ENCODE results near the gene CLEC7A. TPM values are rescaled to one million over a fixed set of nuclear protein-coding genes. Genes with fewer than 3 reads are reported as not detected.

Gene CLEC7A
- total RNA-seq, 1 experiment from 2014 or later: not detected

DNA sequence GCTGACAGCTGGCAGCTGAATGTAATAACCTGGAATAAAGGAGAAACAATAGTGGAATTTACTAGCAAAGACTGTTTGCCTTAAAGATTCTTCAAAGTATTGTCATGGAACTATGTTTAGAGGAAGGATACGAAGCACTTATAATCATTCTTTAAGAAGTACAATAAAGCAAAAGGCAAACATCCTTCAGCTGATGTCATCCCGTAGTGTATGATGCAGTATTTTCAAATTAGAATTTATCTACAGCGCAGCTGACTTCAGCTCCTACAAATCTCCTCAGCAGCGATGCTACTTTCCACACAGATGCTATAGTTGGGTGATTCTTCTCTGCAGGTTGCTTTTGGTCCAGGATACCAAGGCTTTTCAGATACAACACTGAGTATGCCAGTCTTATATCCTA is 62.7 kb downstream of the CLEC7A start:
- Histone ChIP-seq H3K9me3 (ENCODE audit: control insufficient read depth, insufficient read depth, low read depth, low read length) (no peaks in the 10 kb centered on the region), H3K4me1 (ENCODE audit: control insufficient read depth, insufficient read depth, low read length) (no peaks in the 10 kb centered on the region), H3K27ac (ENCODE audit: low read length) (no peak overlapping the region), H3K4me3 (ENCODE audit: low read depth in 2 of 2, low read length in 2 of 2) (no peak overlapping the region), H3K27me3 (ENCODE audit: control insufficient read depth, insufficient read depth, low read length) (no peaks in the 10 kb centered on the region), H3K36me3 (ENCODE audit: control insufficient read depth, insufficient read depth, low read length) (no peaks in the 10 kb centered on the region)
- BruUV-seq (replicated peaks): no TSS peak
- TF ChIP-seq, protein P1, sequence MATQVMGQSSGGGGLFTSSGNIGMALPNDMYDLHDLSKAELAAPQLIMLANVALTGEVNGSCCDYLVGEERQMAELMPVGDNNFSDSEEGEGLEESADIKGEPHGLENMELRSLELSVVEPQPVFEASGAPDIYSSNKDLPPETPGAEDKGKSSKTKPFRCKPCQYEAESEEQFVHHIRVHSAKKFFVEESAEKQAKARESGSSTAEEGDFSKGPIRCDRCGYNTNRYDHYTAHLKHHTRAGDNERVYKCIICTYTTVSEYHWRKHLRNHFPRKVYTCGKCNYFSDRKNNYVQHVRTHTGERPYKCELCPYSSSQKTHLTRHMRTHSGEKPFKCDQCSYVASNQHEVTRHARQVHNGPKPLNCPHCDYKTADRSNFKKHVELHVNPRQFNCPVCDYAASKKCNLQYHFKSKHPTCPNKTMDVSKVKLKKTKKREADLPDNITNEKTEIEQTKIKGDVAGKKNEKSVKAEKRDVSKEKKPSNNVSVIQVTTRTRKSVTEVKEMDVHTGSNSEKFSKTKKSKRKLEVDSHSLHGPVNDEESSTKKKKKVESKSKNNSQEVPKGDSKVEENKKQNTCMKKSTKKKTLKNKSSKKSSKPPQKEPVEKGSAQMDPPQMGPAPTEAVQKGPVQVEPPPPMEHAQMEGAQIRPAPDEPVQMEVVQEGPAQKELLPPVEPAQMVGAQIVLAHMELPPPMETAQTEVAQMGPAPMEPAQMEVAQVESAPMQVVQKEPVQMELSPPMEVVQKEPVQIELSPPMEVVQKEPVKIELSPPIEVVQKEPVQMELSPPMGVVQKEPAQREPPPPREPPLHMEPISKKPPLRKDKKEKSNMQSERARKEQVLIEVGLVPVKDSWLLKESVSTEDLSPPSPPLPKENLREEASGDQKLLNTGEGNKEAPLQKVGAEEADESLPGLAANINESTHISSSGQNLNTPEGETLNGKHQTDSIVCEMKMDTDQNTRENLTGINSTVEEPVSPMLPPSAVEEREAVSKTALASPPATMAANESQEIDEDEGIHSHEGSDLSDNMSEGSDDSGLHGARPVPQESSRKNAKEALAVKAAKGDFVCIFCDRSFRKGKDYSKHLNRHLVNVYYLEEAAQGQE (IDR thresholded peaks at IDR 0.05; ENCODE audit: insufficient read depth in 1 of 2, low read depth in 2 of 2, low read length in 1 of 2): no peak
- TF ChIP-seq, protein P2, sequence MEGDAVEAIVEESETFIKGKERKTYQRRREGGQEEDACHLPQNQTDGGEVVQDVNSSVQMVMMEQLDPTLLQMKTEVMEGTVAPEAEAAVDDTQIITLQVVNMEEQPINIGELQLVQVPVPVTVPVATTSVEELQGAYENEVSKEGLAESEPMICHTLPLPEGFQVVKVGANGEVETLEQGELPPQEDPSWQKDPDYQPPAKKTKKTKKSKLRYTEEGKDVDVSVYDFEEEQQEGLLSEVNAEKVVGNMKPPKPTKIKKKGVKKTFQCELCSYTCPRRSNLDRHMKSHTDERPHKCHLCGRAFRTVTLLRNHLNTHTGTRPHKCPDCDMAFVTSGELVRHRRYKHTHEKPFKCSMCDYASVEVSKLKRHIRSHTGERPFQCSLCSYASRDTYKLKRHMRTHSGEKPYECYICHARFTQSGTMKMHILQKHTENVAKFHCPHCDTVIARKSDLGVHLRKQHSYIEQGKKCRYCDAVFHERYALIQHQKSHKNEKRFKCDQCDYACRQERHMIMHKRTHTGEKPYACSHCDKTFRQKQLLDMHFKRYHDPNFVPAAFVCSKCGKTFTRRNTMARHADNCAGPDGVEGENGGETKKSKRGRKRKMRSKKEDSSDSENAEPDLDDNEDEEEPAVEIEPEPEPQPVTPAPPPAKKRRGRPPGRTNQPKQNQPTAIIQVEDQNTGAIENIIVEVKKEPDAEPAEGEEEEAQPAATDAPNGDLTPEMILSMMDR (IDR thresholded peaks at IDR 0.05): no peak
- TF ChIP-seq TCF7L2 (IDR thresholded peaks at IDR 0.05; ENCODE audit: low read depth, low read length) (no peak), SIN3A (IDR thresholded peaks at IDR 0.05; ENCODE audit: borderline replicate concordance, insufficient read depth, low read depth, low read length) (no peak), POLR2AphosphoS5 (IDR thresholded peaks at IDR 0.05; ENCODE audit: low read depth, low read length) (no peak)
- DNase-seq (ENCODE audit: low read depth, low spot score) (no peak), ATAC-seq (no peak)
- in situ Hi-C loops (cut with HindIII; ENCODE audit: low pct_unique_long_range_greater_than_20kb, low sequenced_read_pairs) (no loop called here), intact Hi-C loops (cut with micrococcal nuclease; ENCODE audit: unreplicated experiment) (no loop called here)
- POLR2A ChIA-PET: no interaction called here
- CTCF ChIA-PET: no interaction called here

Other genes starting within 250 kb of the CLEC7A start
- gene KLRF2, start 248.7 kb downstream of the CLEC7A start, total RNA-seq (2021; ENCODE audit: unreplicated experiment): not detected
- not detected for gene CLEC2A, start 197.8 kb downstream of the CLEC7A start, total RNA-seq (2021; ENCODE audit: unreplicated experiment)
- not detected for gene CLEC12A, start 158.8 kb downstream of the CLEC7A start, total RNA-seq (2021; ENCODE audit: unreplicated experiment)
- not detected for gene CLEC1B, start 131.1 kb downstream of the CLEC7A start, total RNA-seq (2021; ENCODE audit: unreplicated experiment)
- not detected for gene CLEC12B, start 119.6 kb downstream of the CLEC7A start, total RNA-seq (2021; ENCODE audit: unreplicated experiment)
- gene CLEC9A, start 99.5 kb downstream of the CLEC7A start, total RNA-seq (2021; ENCODE audit: unreplicated experiment): not detected
- 0.41 TPM for gene CLEC1A, start 31.2 kb downstream of the CLEC7A start, total RNA-seq (2021; ENCODE audit: unreplicated experiment)
- 0.74 TPM for gene OLR1, start 41.9 kb upstream of the CLEC7A start, total RNA-seq (2021; ENCODE audit: unreplicated experiment)
- not detected for gene TMEM52B, start 48.8 kb upstream of the CLEC7A start, total RNA-seq (2021; ENCODE audit: unreplicated experiment)
- gene GABARAPL1, start 82.7 kb upstream of the CLEC7A start, total RNA-seq (2021; ENCODE audit: unreplicated experiment): 24.1 TPM
- not detected for gene KLRD1, start 177.7 kb upstream of the CLEC7A start, total RNA-seq (2021; ENCODE audit: unreplicated experiment)

Measured in Panc1 (cell line).